GM13976 (cell line): ENCODE measurements around the gene GPRC5B.

Experiments used
- DNase-seq: peaks from one replicate; pipeline ENCODE4 v3.0.0; 2012; ENCODE audit warnings: low spot score
- in situ Hi-C: fragments of 300-500 bp; cut with MboI; formaldehyde crosslinking; loops from one replicate; pipeline ENCODE4 v1.12.0; 2022; ENCODE audit warnings: low sequenced_read_pairs, mixed read lengths, inconsistent platforms; ENCODE audit not compliant: unreplicated experiment
- TF ChIP-seq, protein P1 (sequence below): IDR thresholded peaks from 2 replicates; pipeline ENCODE4 v1.5.1; 2012; ENCODE audit warnings: borderline replicate concordance, mild to moderate bottlenecking; ENCODE audit not compliant: insufficient read depth; ENCODE audit errors: extremely low read depth, missing control alignments, control extremely low read depth

The GPRC5B gene

DNA sequence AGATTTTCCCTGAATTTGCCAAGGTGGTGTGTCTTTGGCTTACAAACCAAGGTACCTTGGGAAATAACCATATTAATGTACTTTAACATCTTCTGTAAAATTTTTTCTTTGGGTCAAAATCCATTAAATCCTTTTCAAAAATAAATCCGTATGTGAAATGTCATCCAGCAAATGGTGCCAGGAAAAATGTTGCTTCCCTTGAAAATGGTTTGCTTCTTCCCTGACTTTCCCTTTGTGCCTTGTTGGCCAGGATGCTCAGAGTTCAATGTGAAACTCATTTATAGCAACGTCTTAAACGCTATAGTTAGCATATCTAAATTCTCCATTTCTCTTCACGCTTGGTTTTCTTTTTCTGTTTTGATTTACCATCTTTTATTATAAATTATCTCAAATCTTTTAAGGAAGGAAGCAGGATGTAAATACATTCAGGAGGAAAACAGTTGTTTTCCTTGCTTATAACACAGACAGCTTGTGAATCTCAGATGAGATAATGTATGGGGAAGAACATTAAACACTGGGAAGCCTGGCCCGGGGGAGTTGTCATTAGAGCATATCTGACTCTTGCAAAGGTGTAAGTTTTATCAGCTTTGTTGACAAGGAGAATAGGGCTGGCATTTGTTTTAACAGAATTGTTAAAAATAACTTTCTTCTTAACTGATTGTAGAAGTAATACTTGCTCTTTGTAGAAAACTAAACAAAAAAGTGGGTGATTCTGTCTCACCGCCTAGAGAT lies 42.1 kb downstream of the GPRC5B start:
- in situ Hi-C loops = no loop called here
- TF ChIP-seq, protein P1, sequence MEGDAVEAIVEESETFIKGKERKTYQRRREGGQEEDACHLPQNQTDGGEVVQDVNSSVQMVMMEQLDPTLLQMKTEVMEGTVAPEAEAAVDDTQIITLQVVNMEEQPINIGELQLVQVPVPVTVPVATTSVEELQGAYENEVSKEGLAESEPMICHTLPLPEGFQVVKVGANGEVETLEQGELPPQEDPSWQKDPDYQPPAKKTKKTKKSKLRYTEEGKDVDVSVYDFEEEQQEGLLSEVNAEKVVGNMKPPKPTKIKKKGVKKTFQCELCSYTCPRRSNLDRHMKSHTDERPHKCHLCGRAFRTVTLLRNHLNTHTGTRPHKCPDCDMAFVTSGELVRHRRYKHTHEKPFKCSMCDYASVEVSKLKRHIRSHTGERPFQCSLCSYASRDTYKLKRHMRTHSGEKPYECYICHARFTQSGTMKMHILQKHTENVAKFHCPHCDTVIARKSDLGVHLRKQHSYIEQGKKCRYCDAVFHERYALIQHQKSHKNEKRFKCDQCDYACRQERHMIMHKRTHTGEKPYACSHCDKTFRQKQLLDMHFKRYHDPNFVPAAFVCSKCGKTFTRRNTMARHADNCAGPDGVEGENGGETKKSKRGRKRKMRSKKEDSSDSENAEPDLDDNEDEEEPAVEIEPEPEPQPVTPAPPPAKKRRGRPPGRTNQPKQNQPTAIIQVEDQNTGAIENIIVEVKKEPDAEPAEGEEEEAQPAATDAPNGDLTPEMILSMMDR = no peak
- no peak for DNase-seq

DNA sequence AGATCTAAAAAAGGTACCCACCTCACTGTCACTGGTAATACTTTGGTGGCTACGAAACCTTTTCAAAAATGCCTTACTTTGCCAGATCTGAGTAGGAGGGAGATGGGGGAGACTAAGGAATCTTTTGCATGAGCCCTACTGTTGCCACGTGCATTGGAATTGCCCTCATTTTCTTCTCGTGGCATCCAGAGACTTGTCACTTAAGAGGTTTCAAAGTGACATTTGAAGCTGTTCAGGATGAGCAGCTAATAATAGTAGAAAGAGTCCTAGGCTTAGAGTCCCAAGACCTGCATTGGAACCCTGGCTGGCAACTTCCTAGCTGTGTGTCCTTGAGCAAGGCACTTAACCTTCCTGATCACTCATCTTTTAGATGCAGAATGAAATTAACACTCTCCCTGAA lies 43.5 kb downstream of the GPRC5B start:
- DNase-seq = no peak
- in situ Hi-C loops = no loop called here
- TF ChIP-seq, protein P1 = no peak

DNA sequence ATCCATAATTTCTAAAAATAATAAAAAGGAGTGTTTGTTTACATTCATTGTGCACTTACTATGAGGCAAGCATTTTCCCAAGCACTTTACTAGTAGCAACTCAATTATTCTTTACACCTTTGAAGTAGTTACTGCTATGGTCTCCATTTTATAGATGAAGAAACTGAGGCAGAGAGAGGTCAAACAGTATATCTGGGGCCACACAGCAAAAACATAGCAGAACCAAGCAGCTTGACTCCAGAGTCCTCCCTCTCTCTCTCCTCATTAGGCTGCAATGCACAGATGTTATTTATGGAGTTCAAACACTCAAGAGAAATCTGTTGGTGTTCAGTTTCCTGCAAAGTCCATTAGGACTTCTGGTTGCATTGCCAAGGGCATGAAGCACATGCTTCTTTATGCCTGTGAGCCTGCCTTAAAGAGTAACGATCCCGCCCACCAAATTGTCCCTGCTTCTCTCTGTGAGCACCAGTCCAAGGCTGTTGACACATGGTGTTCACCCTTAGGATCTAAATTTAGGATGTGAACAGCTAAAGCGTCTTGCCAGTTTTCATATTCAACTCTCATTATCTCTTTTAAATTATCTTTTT lies 44.0 kb downstream of the GPRC5B start:
- DNase-seq = no peak
- TF ChIP-seq, protein P1 = no peak
- in situ Hi-C loops = no loop called here

DNA sequence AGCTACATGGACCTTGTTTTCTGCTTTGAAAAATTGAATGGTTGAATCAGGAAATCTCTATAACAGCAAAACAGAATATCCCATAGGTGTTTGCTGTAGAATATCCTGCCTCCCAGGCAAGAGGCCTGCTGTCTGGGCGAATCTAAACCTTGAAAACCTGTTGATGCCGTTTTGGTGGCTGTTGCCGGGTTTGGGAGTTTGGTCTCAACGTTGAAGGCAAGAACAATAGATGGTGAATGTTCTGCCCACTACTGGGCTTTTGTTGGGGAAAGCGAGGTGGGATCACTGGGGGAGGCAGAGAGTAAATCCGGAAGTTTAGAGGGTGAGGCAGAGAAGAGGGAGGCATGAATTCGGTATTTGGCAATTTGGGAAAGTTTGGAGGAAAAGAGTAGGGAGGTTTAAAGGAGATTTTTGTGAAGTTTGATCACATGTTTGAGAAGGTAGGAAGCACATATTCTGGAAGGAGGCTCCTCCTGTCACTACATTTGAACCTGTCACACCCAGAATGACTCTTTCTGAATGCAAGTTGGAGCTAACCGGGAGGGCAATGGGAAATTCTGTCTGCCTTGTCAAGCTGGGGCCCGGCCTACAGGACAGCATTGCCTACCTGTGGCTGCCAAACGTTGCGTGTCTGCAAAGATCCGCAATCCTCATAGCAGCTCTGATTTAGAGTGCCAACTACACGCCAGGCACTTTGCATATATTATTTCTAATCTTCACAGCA lies 46.5 kb downstream of the GPRC5B start:
- no peak for DNase-seq
- TF ChIP-seq, protein P1 = no peak
- in situ Hi-C loops = no loop called here

DNA sequence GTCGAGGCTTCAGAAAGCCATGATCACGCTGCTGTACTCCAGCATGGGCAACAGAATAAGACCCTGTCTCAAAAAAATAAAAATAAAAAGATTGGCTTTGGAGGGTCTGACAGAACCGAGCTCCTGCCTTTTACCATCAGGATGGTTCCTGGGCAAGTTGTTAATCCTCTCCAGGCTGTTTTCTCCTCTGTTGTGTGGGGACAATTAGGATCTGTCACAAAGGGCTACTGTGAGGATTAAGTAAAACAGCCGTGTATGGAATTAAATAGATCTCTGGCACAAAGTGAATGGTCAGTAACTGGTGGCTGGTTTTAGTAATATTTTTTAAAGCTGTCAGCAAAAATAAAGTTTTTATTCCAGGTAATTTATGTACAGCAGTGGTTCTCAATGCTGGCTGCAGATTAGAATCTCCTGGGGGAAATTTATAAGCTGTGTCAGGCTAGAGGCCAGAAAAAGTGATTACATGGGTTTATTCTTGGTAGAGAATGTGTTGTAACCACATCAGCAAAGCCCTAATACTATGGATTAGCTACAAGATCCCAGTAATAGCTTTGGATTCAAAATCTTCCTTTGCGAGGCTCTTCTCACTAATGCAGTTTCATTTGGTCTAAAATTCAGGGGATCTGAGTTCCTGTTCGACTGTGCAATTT lies 47.2 kb downstream of the GPRC5B start:
- in situ Hi-C loops = no loop called here
- TF ChIP-seq, protein P1 = no peak
- no peak for DNase-seq

DNA sequence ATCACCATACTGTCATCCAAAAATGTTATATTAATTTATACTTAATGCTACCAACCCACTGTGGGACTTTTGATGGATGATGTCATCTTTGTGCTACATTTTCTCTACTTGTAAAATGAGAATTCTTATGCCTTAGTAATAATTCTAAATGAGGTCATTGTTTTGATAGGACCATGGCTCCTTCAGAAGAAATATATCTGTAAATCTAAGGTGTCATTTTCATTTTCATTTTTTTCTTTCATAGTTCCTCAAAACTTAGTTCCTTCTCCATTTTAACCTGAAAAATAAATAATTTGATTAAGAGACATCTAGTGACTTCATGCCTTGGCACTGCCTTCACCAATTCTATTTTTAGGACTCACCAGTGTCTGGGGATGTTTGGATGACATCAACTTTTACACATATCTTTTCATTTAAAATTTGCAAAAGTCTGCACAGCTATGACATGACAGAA lies 48.7 kb downstream of the GPRC5B start:
- in situ Hi-C loops = no loop called here
- TF ChIP-seq, protein P1 = no peak
- no peak for DNase-seq
